HUDEP-2 (cell line): ENCODE data around the gene THOC6.

Experiments
- DNase-seq, 76 experiments: peaks; one replicate each; lab custom pipeline; 2025; ENCODE audit not compliant: unreplicated experiment in 76 of 76; lab: John Stamatoyannopoulos, UW

THOC6 gene

GRCh38 chr16:3013998-3014690, 9.7 kb upstream of the THOC6 start:
- DNase-seq, result no peak

DNA sequence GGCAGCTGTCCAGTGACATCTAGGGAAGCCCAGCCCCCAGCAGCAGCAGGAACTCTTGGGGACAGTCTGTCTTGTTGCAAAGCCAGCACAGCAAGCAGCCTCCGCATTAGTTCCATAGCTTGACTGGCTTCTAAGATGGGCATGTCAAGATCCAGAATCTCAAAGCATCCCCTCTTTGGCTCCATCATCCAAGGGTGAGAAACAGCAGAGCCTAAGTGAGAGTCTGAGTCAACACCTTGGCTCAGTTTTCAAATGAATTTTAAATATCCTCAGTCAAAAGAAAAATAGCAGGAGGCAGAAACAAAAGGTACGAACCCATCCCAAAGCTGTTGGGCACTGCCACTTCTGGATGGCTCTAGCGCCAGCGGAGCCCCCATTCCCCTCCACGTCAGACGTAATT, 8.9 kb upstream of the THOC6 start:
- DNase-seq, result no peak

DNA sequence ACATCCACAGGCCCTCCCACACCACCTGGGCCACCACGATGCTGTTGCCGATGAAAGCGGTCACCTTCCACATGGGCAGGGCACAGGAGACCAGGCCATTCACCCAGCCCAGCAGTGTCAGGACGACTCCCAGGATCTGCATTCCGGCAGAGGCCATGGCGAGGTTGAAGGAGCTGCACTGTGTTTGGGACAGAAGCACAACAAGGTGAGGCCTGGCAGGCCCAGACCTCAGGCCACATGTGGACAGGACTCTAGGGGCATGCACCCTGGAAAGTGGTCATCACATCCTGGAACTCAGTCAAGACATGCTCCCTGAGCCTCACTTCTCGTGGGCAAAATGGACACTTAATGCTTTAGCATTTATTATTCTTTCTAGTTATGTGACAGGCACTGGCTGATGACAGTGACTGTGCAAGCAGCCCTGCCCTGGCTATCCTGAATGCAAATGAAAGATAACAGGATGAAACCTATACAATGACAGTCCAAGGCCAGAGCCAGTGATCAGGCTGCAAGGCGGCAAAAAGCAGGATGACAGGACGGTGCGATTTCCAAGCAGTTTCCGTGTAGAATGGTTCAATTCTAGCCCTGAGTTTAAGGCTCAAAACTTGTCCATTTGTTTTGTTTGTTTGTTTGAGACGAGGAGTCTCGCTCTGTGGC, 7.8 kb upstream of the THOC6 start:
- DNase-seq, result peak in 20 of 76 experiments; percentile 12 to 54 (median 30)

GRCh38 chr16:3017344-3017743, 6.5 kb upstream of the THOC6 start:
- DNase-seq, result no peak

- peak in 18 of 76 experiments; percentile 13 to 43 (median 27) for DNase-seq
These were observed 5.9 kb upstream of the THOC6 start, which contains the start of gene CLDN6 for GRCh38 chr16:3017794-3018506. CLDN6 (minus strand) TSS chr16:3018183; CDS start chr16:3016021, 2,162 bp downstream.

DNA sequence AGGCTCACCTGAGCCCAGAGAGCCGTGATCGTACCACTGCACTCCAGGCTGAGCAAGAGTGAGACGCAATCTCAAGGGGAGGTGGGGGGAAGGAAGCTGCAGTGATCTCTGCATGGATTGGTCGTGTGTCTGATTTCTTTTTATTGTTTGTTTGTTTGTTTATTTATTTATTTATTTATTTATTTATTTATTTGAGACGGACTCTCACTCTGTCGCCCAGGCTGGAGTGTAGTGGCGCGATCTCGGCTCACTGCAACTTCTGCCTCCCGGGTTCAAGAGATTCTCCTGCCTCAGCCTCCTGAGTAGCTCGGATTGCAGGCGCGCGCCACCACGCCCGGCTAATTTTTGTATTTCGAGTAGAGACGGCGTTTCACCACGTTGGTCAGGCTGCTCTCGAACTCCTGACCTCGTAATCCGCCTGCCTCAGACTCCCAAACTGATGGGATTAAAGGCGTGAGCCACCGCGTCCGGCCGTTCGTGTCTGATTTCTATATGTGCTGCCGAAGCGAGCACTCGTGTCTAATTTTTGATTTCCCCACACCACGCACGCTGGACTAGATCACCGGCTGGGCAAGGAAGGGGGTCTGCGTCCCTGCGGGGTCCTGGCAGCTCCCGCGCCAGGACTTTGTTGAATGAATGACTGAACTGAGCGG, 4.1 kb upstream of the THOC6 start:
- peak in 1 of 76 experiments; percentile 71 for DNase-seq

DNA sequence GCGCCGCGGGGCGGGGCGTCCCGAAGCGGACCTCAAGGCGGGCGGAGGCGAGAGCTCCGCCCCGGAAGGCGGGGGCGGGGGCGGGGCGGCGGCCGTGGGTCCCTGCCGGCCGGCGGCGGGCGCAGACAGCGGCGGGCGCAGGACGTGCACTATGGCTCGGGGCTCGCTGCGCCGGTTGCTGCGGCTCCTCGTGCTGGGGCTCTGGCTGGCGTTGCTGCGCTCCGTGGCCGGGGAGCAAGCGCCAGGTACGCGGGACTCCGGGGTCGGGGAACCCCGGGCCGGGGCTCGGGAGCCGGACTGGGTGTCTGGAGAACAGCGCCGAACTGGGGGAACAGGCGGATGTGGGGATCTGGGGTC, 3.6 kb upstream of the THOC6 start, which contains the start of gene TNFRSF12A:
TSS of gene TNFRSF12A (plus strand) at position 122 of the 357 bp plus-strand sequence. CDS start at position 152, 30 bp downstream.
- DNase-seq, result peak in 65 of 76 experiments; percentile 16 to 84 (median 62)

DNA sequence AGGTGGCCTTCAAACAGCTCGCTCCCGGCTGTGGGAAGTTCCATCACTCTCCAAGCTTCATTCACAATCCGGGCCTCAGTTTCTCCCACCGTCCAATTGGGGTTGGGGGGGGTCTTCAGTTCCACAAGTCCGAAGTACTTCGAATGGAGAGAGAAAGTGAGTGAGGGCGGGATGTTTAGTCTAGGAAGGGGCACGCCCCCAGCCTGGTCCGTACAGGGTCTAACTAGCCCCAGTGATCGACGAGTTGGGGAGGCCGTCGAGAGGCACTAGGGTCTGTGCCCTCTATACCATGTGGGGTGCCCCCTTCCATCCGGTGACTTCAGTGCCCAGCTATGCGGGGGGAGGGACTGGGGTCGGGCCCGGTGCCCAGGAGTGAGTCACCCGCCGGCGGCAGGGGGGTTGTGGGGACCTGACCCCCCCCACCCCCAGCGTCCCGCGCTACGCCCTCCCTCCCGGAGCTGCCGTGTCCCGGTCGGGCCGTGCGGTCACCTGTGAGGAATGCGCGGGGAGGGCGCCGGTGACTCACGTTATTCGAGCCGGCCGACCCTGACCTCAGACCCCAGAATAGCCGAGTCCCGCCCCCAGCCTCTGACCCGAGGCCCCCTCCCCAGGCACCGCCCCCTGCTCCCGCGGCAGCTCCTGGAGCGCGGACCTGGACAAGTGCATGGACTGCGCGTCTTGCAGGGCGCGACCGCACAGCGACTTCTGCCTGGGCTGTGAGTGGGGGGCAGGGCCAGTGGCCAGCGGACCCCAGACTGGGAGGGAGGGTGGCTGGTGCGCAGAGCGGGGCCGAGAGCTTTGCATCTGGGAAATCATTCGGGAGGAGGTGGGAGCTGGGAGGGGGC, 3.0 kb upstream of the THOC6 start:
- peak in 64 of 76 experiments; percentile 11 to 80 (median 63) for DNase-seq

- peak in 63 of 76 experiments; percentile 10 to 82 (median 61) for DNase-seq
These were observed 2.2 kb upstream of the THOC6 start for GRCh38 chr16:3021449-3022207.

DNA sequence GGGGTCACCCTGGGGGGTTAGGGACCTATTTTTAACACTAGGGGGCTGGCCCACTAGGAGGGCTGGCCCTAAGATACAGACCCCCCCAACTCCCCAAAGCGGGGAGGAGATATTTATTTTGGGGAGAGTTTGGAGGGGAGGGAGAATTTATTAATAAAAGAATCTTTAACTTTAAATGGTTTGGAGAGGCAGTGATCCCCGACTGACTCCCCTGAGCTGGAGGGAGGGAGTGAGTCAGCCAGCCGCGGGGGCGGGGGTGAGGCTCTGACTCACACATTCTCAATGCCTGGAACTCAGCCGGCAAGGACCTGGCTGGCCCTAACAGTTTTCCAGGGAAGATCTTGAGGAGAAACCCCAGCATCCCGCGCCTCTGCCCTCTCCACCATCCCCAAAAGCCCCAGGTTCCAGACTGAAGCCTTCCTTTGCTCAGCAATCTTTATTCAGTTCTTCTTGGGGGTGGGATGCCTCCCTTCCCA, 1.6 kb upstream of the THOC6 start:
- peak in 66 of 76 experiments; percentile 24 to 83 (median 68) for DNase-seq

DNA sequence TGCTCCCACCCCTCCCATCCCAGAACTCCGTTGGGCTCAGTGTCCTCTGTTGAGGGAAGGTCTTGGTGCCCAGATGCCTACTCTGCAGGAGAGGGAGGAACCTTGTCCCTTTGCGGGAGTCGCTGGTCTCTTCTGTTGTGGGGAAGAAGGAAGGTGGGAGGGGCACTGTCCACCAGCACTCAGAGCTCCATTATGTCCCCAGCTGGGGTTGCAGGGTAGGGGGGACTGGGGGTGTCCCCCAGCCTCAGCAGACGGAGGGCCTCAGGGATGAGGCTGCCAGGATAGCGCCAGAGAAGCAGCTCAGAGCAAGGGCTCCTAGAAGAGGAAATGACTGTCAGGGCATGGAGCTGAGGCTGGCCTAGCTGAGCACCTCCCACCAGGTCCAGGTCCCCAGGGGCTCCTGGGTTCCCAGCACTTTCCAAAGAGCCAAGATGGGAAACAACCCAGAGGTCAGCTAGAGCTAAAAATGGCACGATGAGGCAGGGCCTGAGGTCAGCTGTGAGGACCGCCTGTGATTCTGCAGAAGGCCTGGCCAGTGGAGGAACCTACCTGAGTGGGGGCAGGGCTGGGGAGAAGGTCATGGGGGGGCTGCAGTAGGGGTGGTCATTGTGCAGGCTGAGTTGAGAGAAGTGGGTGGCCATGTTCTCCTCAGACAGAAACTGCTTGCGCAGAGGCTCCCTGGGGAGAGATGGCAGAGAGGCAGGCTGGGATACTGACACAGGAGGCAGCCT, 986 bp upstream of the THOC6 start:
- peak in 1 of 76 experiments; percentile 36 for DNase-seq

DNA sequence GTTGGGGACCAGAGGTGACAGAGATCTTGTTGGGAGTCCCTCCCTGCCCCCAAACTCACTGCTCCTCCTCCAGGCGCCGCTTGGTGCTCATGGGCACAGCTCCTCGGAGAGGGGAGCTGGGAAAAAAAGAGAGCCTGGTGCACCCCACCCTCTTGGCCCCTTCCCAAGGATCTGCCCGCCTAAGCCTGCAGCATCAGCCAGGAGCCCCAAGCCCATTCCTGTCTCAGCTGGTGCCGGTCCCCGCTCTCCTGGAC, 493 bp upstream of the THOC6 start:
- peak in 57 of 76 experiments; percentile 9 to 79 (median 54) for DNase-seq

GRCh38 chr16:3025032-3026002, 1.5 kb downstream of the THOC6 start:
- DNase-seq, result no peak

GRCh38 chr16:3026003-3026378, 2.2 kb downstream of the THOC6 start:
- no peak for DNase-seq

DNA sequence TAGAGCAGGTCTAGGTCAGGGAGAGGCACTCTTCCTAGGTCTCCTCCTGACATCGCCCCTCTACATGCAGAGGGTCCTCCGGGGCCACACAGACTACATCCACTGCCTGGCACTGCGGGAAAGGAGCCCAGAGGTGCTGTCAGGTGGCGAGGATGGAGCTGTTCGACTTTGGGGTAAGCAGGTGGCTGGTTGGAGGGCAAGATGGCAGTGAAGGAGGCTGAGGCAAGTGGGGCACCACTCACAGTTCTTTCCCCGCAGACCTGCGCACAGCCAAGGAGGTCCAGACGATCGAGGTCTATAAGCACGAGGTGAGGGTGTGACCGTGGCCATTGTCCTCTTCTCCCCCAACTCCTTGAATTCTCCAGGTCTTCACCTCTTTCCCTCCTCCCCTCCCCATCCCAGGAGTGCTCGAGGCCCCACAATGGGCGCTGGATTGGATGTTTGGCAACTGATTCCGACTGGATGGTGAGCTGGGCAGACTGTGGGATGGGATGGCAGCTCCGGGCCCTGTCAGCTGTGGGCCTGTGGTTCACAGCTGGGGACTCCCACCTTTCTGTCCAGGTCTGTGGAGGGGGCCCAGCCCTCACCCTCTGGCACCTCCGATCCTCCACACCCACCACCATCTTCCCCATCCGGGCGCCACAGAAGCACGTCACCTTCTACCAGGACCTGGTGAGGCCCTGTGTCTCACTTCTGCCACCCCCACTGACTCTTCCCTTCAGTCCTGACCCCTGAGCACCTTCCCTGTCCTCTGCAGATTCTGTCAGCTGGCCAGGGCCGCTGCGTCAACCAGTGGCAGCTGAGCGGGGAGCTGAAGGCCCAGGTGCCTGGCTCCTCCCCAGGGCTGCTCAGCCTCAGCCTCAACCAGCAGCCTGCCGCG, 3.0 kb downstream of the THOC6 start:
- DNase-seq, result no peak

DNA sequence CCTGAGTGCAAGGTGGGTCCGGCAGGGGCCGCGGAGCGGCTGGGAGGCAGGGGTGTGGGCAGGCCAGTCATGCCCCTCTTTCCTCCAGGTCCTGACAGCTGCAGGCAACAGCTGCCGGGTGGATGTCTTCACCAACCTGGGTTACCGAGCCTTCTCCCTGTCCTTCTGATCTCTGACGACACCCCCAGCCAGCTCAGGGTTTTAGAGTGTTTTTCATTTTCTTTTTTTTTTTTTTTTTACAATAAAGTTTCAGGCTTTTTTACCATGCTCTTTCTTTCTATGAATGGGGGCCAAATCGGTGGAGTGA, 3.6 kb downstream of the THOC6 start:
- no peak for DNase-seq
